Stimulated activated CD4-positive, alpha-beta T cell treated with anti-CD3 and anti-CD28 coated beads, Interleukin-15, amount 100 ng/mL, for 1 hour (primary cell): Measurements from ENCODE around the gene TTC22.

Experiments
- DNase-seq, 2 donors: peaks; one replicate each; pipeline ENCODE4 v3.0.0-alpha.2; 2020; ENCODE audit warnings: low read depth in 1 of 2, low spot score in 1 of 2

TTC22 gene

DNA sequence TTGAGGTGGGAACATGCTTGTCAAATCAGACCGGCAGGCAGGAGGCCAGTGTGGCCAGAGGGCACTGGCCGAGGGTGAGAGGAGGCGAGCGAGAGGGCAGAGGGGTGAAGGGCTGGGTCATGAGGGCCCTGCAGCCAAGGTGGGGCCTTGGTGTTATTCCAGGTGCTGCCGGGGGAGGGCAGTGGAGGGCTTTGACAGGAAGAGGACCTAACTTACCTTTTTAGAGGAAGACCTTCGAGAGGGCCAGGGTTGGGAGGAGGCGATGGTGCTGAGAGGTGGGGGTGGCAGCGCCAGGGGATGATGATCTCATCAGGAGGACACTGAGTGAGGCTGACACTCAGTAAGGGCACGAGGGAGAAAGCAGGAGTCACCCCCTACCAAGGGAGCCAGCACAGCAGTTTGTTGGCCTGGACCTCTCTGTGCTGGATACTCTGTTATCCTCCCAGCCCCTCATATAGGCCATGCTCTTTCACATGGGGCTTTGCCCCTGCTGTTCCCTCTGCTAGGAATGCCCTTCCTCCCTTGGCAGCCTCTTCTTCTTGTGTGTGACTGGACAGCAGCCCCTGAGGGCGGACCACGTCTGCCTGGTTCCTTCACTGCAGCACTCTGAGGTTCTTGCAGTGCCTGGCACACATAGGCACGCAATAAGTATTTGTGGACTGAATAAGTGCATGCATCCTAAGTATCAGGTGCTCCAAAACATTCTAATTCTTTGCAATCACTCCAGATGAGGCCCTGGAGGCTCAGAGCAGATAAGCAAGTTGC, 7.5 kb upstream of the TTC22 start:
- no peak for DNase-seq

DNA sequence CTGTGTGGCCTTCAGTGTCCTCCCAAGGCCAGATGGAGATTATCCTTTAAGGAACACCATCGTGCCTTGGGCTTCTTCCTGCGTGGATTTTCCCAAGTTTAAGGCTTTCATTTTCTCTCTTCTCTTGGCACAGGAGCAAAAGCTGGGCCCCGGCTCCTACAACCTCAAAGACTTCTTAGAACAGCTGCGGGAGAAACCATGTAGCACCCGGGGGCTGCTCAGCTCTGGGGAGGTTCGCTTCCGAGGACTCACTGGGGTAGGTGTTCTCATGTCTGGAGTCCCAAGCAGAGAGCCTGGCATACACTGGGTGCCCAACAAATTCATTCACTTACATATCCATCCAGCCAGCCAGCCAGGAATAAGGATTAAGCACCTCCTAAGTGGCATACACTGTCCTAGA, 6.6 kb upstream of the TTC22 start:
- no peak for DNase-seq

DNA sequence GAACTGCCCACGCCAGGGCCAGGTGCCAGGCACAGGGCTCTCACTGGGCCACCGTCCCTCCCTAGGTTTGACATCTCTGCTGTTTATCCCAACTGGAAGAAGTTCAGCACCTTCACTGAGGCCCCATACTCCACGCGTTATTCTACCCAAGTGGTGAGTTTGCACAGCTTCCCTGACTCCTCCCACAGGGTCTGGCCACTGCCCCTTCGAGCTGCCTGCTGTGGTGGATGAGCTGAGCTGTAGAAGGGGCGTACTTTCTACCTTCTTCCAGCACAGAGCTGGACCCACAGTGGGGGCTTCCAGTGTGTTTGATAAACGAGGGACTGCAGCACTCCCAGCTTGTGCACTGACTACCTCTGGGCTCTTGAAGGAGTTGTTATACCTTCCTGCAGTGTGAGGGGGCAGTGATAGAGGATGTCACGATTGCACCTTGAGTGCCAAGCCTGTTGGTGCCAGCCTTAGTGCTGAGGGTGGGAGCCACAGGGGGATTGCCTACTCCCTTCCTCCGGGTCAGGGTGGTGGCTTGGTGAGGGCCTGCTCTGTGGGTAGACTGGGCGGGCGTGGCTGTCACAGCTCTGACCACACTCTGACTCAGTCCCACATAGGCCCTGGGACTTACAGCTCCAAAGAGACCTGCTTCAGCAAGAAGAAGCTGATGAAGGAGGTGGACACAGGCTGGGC, 5.9 kb upstream of the TTC22 start:
- no peak for DNase-seq

DNA sequence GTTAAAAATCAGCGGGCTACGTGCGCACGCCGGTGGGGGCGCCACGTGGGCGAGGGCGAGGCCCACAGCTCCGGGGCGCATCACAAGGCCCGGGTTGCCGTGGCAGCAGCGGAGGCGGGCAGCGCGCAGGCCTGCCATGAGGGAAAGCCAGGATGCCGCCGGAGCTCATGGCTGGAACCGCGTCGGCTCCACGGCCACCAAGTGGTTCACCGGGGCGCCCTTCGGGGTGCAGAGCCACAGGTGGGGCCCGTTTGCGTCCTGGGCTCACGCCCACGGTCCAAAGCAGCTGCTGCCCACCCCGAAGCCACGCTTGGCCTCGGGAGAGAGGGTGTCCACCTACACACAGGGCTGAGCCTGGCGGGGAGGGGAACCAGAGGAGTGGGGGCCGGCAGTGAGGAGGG, 4.9 kb upstream of the TTC22 start:
- DNase-seq, result no peak

DNA sequence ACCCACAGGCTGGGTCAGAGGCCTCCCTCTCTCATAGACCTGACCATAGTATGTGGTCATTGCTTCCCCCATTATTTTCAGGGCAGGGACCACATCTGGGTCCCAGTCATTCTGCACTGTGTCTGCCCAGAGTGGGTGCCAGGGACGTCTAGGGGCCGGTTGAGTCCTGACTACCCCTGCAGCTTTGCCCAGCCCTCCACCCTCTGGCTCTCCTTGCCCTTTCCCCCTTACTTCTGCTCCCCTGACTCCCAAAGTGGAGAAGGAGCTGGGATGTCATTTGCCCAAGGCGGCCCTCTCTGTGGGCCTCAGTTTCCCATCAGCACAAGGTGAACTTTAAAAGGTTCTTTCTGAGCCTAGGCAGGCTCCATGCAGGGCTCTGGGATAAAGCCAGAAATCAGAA, 4.3 kb upstream of the TTC22 start:
- no peak for DNase-seq

DNA sequence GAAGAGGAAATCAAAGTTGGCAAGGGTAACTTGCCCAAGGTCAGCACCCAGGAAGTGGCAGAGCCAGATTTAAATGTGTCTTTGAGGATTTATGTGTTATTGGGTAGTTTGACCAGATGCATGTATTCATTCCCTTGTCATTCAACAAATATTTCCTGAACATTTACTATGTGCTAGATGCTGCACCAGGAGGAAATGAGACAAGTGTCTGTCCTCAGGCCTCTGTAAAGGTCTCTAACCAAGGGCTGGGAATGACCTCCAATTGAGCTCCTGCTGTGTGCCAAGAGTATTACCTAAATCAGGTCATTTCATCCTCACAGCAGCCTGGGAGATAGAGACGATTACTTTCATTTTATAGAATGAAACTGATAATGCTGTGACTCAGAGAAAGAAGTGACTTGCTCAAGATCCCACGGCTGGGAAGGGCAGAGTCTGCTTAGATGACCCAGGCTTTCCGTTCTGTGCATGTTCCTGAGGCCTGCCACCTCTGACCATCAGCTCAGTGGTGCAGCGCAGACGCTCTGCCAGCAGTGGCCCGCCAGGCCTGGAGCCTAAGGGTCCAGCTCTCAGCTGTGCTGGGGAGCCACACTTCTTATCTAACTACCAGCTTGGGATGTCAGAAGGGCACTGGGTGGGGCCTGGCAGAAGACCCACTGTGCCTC, 3.5 kb upstream of the TTC22 start:
- no peak for DNase-seq

DNA sequence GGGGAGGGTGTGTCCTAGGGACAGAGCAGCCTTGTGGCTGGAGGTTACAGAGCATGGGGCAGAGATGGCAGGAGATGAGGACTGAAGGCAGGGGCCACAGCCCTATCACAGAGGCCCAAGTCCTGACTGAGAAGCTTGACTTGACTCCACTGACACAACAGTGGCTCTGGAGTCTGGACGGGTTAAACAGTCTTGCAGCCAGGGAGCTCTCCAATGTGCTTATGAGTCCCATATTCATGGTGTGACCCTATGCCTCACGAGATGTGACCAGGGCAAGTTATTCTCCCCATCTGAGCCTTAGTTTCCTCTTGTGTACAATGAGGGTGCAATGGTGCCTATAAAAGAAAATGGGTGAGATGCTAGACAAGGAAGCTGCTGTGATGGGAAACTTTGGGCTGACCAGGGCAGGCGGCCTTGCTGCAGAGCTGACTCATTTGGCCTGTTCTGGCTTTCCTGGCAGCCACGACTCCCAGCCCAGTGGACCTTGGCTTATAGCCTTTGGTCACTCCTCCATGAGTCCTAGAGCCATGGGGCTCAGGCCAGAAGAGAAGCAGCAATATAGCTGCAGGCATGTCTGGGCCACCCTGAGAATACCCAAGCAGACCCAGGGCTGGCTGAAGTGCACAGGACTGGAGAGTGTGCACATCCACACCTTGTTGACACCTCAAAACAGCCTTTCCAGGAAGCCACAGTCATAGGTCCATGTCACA, 2.8 kb upstream of the TTC22 start:
- DNase-seq, result no peak

DNA sequence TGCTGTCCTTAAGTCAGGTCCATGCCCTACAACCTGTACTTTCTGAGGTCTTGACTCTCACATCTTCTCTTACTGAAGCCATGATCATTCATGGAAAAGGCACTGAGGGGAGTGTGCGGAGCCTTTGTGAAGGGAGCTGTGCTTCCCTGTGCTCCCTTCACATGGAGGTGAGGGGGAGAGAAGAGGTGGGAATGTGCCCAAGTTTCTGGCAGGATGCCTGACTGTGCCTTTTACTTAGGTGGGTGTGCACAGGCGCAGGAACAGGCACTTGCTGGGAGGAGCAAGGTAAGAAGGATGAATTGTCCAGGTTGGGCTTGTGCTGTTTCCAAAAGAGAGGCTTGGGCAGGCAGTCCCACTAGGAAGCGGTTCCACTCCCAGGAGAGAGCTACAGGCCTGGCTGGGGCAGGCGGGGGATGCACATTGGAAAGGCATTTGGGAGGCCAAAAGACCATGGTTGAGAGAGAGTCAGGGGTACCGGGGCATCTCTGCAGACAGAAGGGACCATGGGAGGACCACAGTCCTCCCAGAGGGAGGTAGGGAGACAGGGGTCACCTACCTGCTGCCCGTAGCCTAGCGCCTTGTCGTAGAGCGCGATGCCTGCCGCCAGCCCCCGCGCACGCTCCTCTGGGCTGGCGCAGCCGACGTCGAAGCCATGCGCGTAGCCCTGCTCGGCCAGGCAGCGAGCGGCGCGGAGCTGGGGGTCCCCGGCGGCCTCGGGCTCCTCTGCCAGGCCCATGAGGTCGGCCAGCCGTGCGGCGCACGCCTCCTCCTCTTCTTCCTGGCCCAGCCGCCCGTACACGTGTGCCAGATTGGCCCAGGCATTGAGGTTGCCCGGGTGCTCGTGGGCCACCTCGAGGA, 853 bp downstream of the TTC22 start:
- no peak for DNase-seq

DNA sequence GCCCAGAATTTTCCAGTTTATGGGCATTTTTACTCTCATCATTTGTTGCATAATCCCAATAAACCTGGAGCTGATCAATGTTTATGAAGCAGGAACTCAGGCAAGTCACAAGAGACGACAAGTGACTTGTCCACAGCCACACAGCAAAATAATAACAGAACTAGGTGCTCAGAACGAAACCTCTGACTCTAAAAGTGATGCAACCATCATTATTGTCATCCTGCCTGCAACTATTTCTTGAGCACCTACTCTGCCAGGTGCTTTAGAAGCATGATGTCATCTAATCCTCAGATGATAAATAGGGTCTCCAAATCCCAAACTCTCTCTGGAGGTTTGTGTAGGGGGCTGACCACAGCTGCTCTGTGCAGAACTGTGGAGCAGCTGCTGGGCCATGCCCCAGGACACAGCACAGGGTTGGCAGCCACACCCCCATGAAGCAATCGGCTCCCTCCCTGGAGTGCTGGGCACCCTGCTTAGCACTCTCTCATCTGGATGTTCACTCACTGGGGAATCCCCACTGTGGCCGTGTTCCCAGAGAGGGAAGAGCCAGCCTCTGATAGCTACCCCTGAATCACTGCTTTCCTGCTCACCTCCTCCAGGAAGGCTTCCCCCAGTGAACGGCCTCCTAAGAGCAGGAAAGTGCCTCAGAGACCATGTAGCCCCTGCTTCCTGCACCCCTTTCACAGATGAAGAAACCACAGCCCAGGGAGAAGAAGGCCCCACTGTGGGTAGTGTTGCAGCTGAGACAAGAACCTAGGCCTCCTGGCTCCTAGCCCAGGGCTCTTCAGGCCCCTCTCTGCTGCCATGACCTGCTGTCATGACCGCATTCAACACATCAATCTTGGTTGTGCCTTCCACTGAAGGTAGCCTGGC, 2.1 kb downstream of the TTC22 start:
- peak in 1 of 2 donors; percentile 10 for DNase-seq

DNA sequence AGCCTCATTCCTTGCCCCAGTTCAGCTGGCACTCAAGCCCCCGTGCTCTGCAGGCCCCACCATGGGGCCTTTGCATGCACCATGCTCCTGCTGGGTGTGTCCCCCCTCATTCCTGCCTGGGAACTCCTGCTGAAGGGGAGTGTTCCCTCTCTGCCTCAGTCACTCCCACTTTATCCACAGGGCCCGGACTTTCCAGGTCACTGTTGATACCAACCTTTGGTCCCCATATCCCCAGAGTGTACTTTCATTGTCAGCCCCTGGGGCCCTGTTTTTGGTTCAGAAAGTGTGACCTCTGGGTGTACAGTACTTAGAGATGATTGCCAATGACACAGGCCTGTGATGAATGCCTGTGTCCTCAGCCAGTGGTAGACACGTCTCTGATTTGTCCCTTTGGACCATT, 2.9 kb downstream of the TTC22 start:
- DNase-seq, result no peak

DNA sequence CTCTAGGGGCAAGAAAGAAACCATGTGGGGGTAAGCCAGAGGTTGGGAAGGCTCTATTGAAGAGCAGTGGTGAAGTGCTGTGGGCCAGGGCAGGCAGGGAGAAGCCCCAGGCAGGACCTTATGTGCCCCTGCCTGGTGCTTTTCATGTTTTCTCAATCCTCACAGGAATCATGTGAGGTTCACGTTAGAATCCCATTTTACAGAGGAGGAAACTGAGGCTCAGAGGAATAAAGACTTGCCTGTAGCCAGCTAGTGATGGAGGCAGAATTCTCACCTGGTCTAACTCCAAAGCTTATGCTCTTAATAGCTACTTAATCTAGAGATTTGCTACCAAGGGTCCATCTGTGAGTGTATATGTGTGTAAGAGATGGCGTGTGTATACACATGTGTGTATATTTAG, 4.2 kb downstream of the TTC22 start:
- no peak for DNase-seq

DNA sequence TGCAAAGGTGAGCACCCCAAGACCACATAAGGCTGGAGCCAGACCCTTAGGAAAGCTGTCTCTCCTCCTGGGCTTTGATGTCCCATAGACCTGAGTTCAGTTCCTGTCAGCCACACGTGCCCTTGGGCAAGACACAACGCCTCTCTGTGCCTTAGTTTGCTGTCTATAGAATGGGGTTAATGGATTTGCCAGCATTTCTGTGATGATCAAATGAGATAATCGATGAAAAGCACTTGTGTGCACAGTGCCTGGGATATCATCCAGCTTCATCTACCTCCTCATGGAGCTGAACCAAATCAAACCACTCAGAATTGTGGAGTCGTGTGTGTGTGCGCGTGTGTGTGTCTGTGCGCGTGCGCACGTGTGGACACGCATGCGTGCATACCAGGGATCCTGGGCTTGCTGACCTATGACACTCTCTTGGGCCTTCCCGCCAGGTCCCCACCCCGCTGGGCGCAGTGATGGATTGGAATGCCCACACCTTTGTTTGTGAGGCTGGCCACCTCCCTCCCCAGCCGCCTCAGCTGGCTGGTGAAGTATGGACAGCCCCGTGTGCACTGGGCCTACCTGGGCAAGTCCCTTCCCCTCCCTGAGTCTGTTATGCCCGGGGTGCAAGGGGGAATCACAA, 5.2 kb downstream of the TTC22 start:
- DNase-seq, result no peak

DNA sequence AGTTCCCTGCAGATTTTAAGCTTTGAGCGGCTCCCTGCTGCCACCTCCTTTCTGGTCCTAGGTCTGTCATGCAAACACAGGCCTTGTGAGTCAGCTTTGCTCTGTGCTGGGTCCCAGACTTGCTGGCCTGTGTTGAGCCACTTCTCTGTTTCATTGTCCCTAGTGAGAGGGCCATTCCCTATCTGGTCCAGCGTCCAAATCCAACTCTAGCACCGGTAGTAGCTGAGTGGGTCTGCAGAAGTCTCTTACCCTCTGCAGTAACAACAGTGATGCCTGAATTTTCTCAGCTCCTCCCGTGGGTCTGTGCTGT, 5.8 kb downstream of the TTC22 start:
- DNase-seq, result no peak

DNA sequence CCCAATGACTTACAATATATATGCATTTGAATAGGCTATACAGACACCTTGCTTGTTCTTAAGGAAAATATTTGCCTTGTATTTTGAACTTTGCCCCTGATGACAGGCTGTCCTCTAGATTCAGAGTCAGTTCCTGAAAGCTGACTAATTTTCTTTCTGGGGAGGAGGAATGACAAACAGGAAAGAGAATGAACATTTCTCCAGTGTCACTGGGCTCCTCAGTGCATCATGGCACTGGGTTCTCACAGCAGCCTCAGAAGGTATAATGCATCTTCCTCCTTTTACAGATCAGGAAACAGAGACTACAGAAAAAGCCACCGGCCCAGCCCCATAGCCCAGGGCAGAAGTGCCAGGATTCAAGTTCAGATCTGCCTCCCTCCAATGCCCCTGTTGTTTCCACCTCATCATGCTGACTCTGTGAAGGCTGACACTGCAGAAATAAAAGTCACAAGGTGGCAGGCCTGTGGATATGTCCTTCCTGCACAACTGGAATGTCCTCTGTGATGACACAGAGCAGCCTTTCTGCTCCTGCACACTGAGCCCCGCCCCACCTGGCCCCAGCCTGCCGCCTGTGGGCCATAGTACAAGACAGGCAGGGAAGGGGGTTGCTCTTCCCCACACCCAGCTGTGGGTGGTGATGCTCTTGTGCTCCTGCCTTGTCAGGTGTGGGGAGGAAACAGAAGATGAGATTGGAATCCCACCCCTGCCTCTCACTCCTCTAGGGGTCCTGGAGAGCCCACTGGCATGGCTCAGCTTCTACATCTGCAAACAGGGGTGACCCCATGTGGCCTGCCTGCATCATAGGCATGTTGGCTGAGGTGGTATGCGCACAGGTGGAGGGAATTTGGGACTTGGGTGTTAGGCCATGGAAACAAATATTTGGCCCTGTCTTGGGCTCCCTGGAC, 6.4 kb downstream of the TTC22 start:
- no peak for DNase-seq

DNA sequence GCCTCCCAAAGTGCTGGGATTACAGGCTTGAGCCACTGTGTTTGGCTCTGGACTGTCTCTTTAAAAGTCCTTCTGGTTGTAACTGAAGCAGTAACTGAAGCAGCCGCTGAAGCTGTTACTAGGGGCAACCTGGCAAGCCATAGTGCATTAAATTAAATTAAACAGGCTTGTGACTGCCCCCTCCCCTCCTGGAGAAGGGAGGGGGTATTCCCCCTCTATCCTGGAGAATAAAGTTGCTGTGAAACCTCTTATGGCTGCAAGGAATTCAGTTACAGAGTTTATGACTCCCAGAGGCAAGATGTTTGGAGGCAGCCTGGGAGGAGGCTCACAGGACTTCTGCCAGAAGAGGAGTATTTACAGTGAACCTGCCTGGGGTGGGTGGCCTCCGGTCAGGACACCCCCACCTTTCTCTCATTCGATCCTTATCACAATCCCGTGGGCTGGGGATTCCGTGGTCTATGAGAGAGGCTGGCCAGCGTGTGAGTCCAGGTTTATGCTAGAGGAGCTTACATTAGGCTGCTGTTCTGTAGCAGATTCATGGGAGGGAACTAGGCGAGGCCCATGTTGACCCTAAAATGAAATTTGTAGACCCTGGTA, 8.3 kb downstream of the TTC22 start:
- DNase-seq, result no peak

DNA sequence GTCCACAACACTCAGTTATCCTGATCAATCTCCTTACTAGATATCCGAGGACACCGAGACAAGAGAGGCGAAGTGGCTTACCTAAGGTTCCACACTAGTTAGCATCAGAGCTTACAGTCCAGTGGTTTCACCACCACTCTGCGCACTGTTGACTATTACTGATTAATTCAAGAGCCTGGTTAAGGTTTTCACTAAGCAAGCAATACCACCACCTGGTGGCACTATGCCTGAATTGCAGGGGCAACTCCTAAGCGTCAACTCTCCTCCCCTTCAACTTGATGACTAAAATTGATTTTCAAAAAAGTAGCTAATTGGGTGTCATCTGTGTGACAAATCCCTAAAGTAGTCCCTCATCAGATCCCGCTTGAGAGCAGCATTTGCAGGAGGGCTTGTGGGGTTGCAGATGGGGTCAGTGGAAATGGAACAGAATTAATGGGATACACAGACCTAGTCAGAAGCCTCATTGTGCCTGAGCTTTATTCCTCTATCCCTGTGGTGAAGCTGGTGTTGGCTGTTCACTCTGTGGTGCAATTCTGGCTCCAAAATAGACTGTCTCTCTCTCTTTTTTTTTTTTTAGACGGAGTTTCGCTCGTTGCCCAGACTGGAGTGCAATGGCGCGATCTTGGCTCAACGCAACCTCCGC, 9.1 kb downstream of the TTC22 start:
- peak in 1 of 2 donors; percentile 35 for DNase-seq

DNA sequence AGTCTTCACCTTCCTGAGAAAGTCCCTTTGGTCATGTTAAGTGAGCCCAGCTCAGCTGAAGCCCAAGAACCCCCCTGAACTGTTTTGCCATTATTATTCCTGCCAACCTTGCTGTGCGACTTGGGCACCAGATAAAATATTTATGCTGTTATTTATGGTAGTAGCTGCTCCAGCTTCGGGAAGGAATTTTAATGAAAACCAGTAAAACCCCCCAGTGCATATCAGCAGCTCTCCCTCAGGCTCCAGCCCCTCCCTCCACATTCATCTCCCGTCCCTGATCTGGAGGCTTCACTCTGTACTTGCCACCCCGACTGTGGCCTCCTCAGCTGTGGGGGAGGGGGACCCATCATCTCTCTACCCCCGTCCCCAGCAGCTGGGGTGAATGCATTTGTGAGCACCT, 12.7 kb downstream of the TTC22 start:
- no peak for DNase-seq

DNA sequence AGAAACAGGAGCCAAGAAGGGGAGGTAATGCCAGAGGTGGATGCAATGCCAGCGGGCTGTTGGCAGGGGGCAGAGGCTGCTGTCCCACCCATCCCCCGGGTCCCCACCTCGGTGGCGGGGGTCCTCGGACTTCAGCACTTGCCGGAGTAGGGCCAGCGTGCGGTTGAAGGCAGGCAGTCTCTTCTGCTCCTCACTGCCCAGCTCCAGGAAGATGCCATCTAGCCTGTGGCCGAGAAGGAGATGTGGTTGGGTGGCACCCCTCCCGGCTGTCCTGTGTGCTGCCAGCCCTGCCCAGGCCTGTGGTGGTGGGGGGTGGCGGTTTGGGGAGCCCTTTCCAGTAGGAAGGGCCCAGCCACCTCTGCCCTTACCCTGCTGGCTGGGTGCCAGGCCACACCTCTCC, 13.5 kb downstream of the TTC22 start:
- DNase-seq, result no peak
